SK-N-SH treated with all-trans-retinoic acid at 6 μM for 48 hours (cell line): ENCODE measurements around the gene KIAA0513.

Source experiments
- ATAC-seq: fragments of 200-7000 bp; cut with Tn5 transposase; 3 replicates; pipeline ENCODE4 v1.9.1; 2020; ENCODE audit warnings: mild to moderate bottlenecking, moderate library complexity
- BACH2 ChIP-seq: fragments of 250-450 bp; sonication (Bioruptor Pico); IDR thresholded peaks from 2 replicates; pipeline ENCODE4 v1.9.0; 2021; ENCODE audit warnings: mild to moderate bottlenecking, borderline replicate concordance
- CREB5 ChIP-seq: fragments of 250-450 bp; sonication (Bioruptor Pico); IDR thresholded peaks from 2 replicates; pipeline ENCODE4 v1.5.1; 2020; ENCODE audit warnings: low read depth, mild to moderate bottlenecking, moderate library complexity
- CSDC2 ChIP-seq: fragments of 250-450 bp; sonication (Bioruptor Pico); IDR thresholded peaks from 2 replicates; pipeline ENCODE4 v1.5.0; 2020; ENCODE audit warnings: mild to moderate bottlenecking, moderate library complexity
- CSRNP3 ChIP-seq: fragments of 250-450 bp; sonication (Bioruptor Pico); IDR thresholded peaks from 2 replicates; pipeline ENCODE4 v1.5.1; 2021; ENCODE audit warnings: mild to moderate bottlenecking, moderate library complexity
- ESRRG ChIP-seq: fragments of 250-450 bp; sonication (Bioruptor Pico); IDR thresholded peaks from 2 replicates; pipeline ENCODE4 v1.6.1; 2021; ENCODE audit warnings: mild to moderate bottlenecking
- ISL1 ChIP-seq: fragments of 250-450 bp; sonication (Bioruptor Pico); IDR thresholded peaks from 2 replicates; pipeline ENCODE4 v2.1.2; 2022; ENCODE audit warnings: mild to moderate bottlenecking, moderate library complexity
- PATZ1 ChIP-seq: fragments of 250-450 bp; sonication (Bioruptor Pico); IDR thresholded peaks from 2 replicates; pipeline ENCODE4 v1.8.0; 2020; ENCODE audit warnings: mild to moderate bottlenecking, moderate library complexity, borderline replicate concordance
- RARB ChIP-seq: fragments of 250-450 bp; sonication (Bioruptor Pico); IDR thresholded peaks from 2 replicates; pipeline ENCODE4 v1.8.0; 2021; ENCODE audit warnings: mild to moderate bottlenecking, moderate library complexity
- SNAI2 ChIP-seq: fragments of 250-450 bp; sonication (Bioruptor Pico); IDR thresholded peaks from 2 replicates; pipeline ENCODE4 v1.5.0; 2020; ENCODE audit warnings: mild to moderate bottlenecking, moderate library complexity
- TCF4 ChIP-seq: fragments of 250-450 bp; sonication (Bioruptor Pico); IDR thresholded peaks from 2 replicates; pipeline ENCODE4 v1.8.0; 2021; ENCODE audit warnings: mild to moderate bottlenecking, moderate library complexity, borderline replicate concordance
- TOX ChIP-seq: fragments of 250-450 bp; sonication (Bioruptor Pico); IDR thresholded peaks from 2 replicates; pipeline ENCODE4 v1.8.0; 2021; ENCODE audit warnings: mild to moderate bottlenecking, moderate library complexity, borderline replicate concordance
- TSHZ2 ChIP-seq: fragments of 250-450 bp; sonication (Bioruptor Pico); IDR thresholded peaks from 2 replicates; pipeline ENCODE4 v1.5.0; 2020; ENCODE audit warnings: mild to moderate bottlenecking, moderate library complexity
- ZFP3 ChIP-seq: fragments of 250-450 bp; sonication (Bioruptor Pico); IDR thresholded peaks from 2 replicates; pipeline ENCODE4 v1.5.0; 2020; ENCODE audit warnings: mild to moderate bottlenecking, moderate library complexity
- ZFP30 ChIP-seq: fragments of 450-650 bp; formaldehyde crosslinking; IDR thresholded peaks from 2 replicates; pipeline ENCODE4 v1.5.0; 2022; ENCODE audit warnings: mild to moderate bottlenecking, moderate library complexity
- ZNF565 ChIP-seq: fragments of 450-650 bp; formaldehyde crosslinking; conservative IDR thresholded peaks from 2 replicates; pipeline ENCODE4 v1.5.0; 2020; ENCODE audit warnings: low read depth, mild to moderate bottlenecking, moderate library complexity
- ZNF70 ChIP-seq: fragments of 450-650 bp; formaldehyde crosslinking; IDR thresholded peaks from 2 replicates; pipeline ENCODE4 v1.5.0; 2020; ENCODE audit warnings: mild to moderate bottlenecking, moderate library complexity
- ZNF8 ChIP-seq: fragments of 450-650 bp; formaldehyde crosslinking; IDR thresholded peaks from 2 replicates; pipeline ENCODE4 v1.5.0; 2020; ENCODE audit warnings: mild to moderate bottlenecking, moderate library complexity

The KIAA0513 gene

GRCh38 chr16:85104147-85104546 lies 76.6 kb downstream of the KIAA0513 start:
- TF ChIP-seq RARB (CRISPR knock-in tag) (no peak), ZNF565 (CRISPR knock-in tag) (no peak), ZFP30 (CRISPR knock-in tag) (no peak), ISL1 (CRISPR knock-in tag) (no peak), ESRRG (CRISPR knock-in tag) (no peak), TCF4 (no peak), ZNF8 (CRISPR knock-in tag) (no peak), PATZ1 (CRISPR knock-in tag) (no peak), CSDC2 (CRISPR knock-in tag) (no peak), ZNF70 (no peak), SNAI2 (no peak), BACH2 (CRISPR knock-in tag) (no peak), CREB5 (no peak), ZFP3 (CRISPR knock-in tag) (no peak)
- ATAC-seq: no peak

GRCh38 chr16:85104821-85105391 lies 77.3 kb downstream of the KIAA0513 start:
- no peak for ATAC-seq

More at GRCh38 chr16:85104821-85105391, 77.3 kb downstream of the KIAA0513 start:
- no peak for TF ChIP-seq ZFP30 (CRISPR knock-in tag)
- TF ChIP-seq PATZ1 (CRISPR knock-in tag): no peak
- TF ChIP-seq ISL1 (CRISPR knock-in tag): no peak
- no peak for TF ChIP-seq CSRNP3 (CRISPR knock-in tag)
- no peak for TF ChIP-seq CREB5
- TF ChIP-seq CSDC2 (CRISPR knock-in tag): no peak
- TF ChIP-seq ZNF565 (CRISPR knock-in tag): no peak
- no peak for TF ChIP-seq TOX (CRISPR knock-in tag)
- no peak for TF ChIP-seq ZNF8 (CRISPR knock-in tag)
- TF ChIP-seq RARB (CRISPR knock-in tag): no peak
- no peak for TF ChIP-seq SNAI2
- TF ChIP-seq TSHZ2 (CRISPR knock-in tag): no peak
- TF ChIP-seq TCF4: no peak
